Panc1 (cell line): ENCODE data around the gene RPS19BP1. TPM values are rescaled to one million over a fixed set of nuclear protein-coding genes. Genes with fewer than 3 reads are reported as not detected.

Experiments
- ATAC-seq: fragments of 200-7000 bp; cut with Tn5 transposase; 2 replicates; pipeline ENCODE4 v1.9.1; 2020; ENCODE audit warnings: mild to moderate bottlenecking, moderate library complexity
- BruUV-seq: library from RNA; stranded (reverse); fragments of 400-500 nt; replicated peaks from 2 replicates; lab custom pipeline; 2021; lab: Mats Ljungman, UMichigan
- CTCF ChIA-PET: fragments of 300-600 bp; sonication (Branson Sonifier 250); formaldehyde crosslinking; loops from one replicate; lab custom pipeline; 2022; ENCODE audit warnings: antibody characterized with exemption; lab: Charles Lee
- POLR2A ChIA-PET: fragments of 300-600 bp; sonication (Branson Sonifier 250); formaldehyde crosslinking; loops from one replicate; lab custom pipeline; 2022; ENCODE audit warnings: antibody characterized with exemption; lab: Charles Lee
- DNase-seq: peaks from one replicate; pipeline ENCODE4 v3.0.0-alpha.2; 2010; ENCODE audit warnings: low read depth, low spot score
- H3K27ac ChIP-seq: 2 replicates; pipeline ENCODE4 v1.5.1; 2011; ENCODE audit warnings: mild to moderate bottlenecking, low read length, inconsistent platforms
- H3K27me3 ChIP-seq: fragments of 200-500 bp; sonication (Bioruptor generic); 2 replicates; pipeline ENCODE4 v1.6.0; 2014; ENCODE audit warnings: low read length, inconsistent platforms; ENCODE audit not compliant: control insufficient read depth, insufficient read depth
- H3K36me3 ChIP-seq: fragments of 200-500 bp; sonication (Bioruptor generic); 2 replicates; pipeline ENCODE4 v1.5.1; 2014; ENCODE audit warnings: inconsistent platforms, mild to moderate bottlenecking, low read length, moderate library complexity; ENCODE audit not compliant: control insufficient read depth, insufficient read depth
- H3K4me1 ChIP-seq: 2 replicates; pipeline ENCODE4 v1.5.1; 2011; ENCODE audit warnings: inconsistent platforms, mild to moderate bottlenecking, low read length, moderate library complexity; ENCODE audit not compliant: control insufficient read depth, insufficient read depth
- H3K4me3 ChIP-seq, 2 experiments: 2 replicates each; pipeline ENCODE4 v1.5.1; 2011 to 2012; ENCODE audit warnings: low read depth in 2 of 2, low read length in 2 of 2, mild to moderate bottlenecking in 2 of 2, inconsistent platforms in 1 of 2, moderate library complexity in 1 of 2
- H3K9me3 ChIP-seq: fragments of 200-500 bp; sonication (Bioruptor generic); 2 replicates; pipeline ENCODE4 v1.5.1; 2014; ENCODE audit warnings: low read depth, mild to moderate bottlenecking, inconsistent platforms, low read length, moderate library complexity; ENCODE audit not compliant: control insufficient read depth, insufficient read depth
- CTCF ChIP-seq: fragments of 450-650 bp; IDR thresholded peaks from 2 replicates; pipeline ENCODE4 v1.5.1; 2017; ENCODE audit warnings: mild to moderate bottlenecking
- POLR2AphosphoS5 ChIP-seq: IDR thresholded peaks from 2 replicates; pipeline ENCODE4 v1.6.1; 2012; ENCODE audit warnings: mild to moderate bottlenecking, low read depth, low read length, moderate library complexity
- REST ChIP-seq, 2 experiments: IDR thresholded peaks; 2 replicates each; pipeline ENCODE4 v1.6.1; 2011 to 2012; ENCODE audit warnings: low read depth in 2 of 2, control low read depth in 1 of 2, low read length in 1 of 2, mild to moderate bottlenecking in 1 of 2, moderate library complexity in 1 of 2; ENCODE audit not compliant: insufficient read depth in 1 of 2
- SIN3A ChIP-seq: IDR thresholded peaks from 2 replicates; pipeline ENCODE4 v1.6.1; 2012; ENCODE audit warnings: low read depth, mild to moderate bottlenecking, low read length, moderate library complexity, borderline replicate concordance; ENCODE audit not compliant: insufficient read depth
- TCF7L2 ChIP-seq: IDR thresholded peaks from 2 replicates; pipeline ENCODE4 v1.6.1; 2011; ENCODE audit warnings: mild to moderate bottlenecking, low read depth, low read length, inconsistent platforms
- in situ Hi-C: cut with HindIII; loops from 2 replicates; pipeline ENCODE4 v1.10.0; 2016; ENCODE audit warnings: low sequenced_read_pairs, low pct_unique_long_range_greater_than_20kb
- intact Hi-C: fragments of 100-400 bp; cut with micrococcal nuclease; formaldehyde crosslinking; loops from one replicate; pipeline ENCODE4 v1.10.0; 2022; ENCODE audit not compliant: unreplicated experiment
- total RNA-seq: library from RNA; stranded (reverse); gene quantifications from one replicate; pipeline ENCODE4 v1.2.1, GENCODE V29; 2021; ENCODE audit not compliant: unreplicated experiment

RPS19BP1 gene
- total RNA-seq, 1 experiment from 2014 or later: 123 TPM

GRCh38 chr22:39526736-39527171 lies 5.8 kb downstream of the RPS19BP1 start:
- in situ Hi-C loops: no loop called here
- BruUV-seq: no TSS peak
- H3K27me3 ChIP-seq: no peaks in the 10 kb centered on the region
- H3K36me3 ChIP-seq: no peaks in the 10 kb centered on the region; the same call in none of the 2 replicates
- intact Hi-C loops: no loop called here
- TF ChIP-seq POLR2AphosphoS5 (peak; percentile 23; the same call in 1 of the 2 replicates), SIN3A (no peak)
- POLR2A ChIA-PET: no interaction called here
- ATAC-seq (no peak), DNase-seq (no peak)
- CTCF ChIA-PET: no interaction called here
- peaks cover 49% of the 10 kb centered on the region for H3K4me1 ChIP-seq
- H3K27ac ChIP-seq: no peak overlapping the region
- no peaks in the 10 kb centered on the region for H3K9me3 ChIP-seq
- no peak overlapping the region for H3K4me3 ChIP-seq

- no TSS peak for BruUV-seq
- intact Hi-C loops (no loop called here), in situ Hi-C loops (no loop called here)
- TF ChIP-seq REST (IDR thresholded peaks at IDR 0.05; ENCODE audit: insufficient read depth in 1 of 2, low read depth in 2 of 2, low read length in 1 of 2) (no peak), SIN3A (no peak), POLR2AphosphoS5 (no peak), CTCF (no peak), TCF7L2 (no peak)
- POLR2A ChIA-PET: interaction anchor here (0.5 kb wide), 1 partner anchor 208 kb away, joined by 3 read pairs; no protein-coding TSS in a partner anchor
- Histone ChIP-seq H3K27me3 (no peaks in the 10 kb centered on the region), H3K4me1 (peaks cover 37% of the 10 kb centered on the region), H3K4me3 (no peak overlapping the region), H3K9me3 (no peaks in the 10 kb centered on the region), H3K36me3 (peaks cover 8% of the 10 kb centered on the region), H3K27ac (no peak overlapping the region)
- no peak for ATAC-seq
- DNase-seq: no peak
- CTCF ChIA-PET: no interaction called here
These were observed 6.9 kb downstream of the RPS19BP1 start for GRCh38 chr22:39525658-39525975.
